GM12892 (cell line): ENCODE measurements around the gene APBB2.

ENCODE experiments used
- POLR2A ChIP-seq: IDR thresholded peaks from 2 replicates; pipeline ENCODE4 v1.6.1; 2011; ENCODE audit warnings: low read depth, low read length, control low read depth
- POLR2AphosphoS5 ChIP-seq: IDR thresholded peaks from 2 replicates; pipeline ENCODE4 v1.6.1; 2011; ENCODE audit warnings: low read depth, low read length, control low read depth
- TAF1 ChIP-seq: IDR thresholded peaks from 2 replicates; pipeline ENCODE4 v1.6.1; 2011; ENCODE audit warnings: low read depth, mild to moderate bottlenecking, control low read depth, low read length, borderline replicate concordance

DNA sequence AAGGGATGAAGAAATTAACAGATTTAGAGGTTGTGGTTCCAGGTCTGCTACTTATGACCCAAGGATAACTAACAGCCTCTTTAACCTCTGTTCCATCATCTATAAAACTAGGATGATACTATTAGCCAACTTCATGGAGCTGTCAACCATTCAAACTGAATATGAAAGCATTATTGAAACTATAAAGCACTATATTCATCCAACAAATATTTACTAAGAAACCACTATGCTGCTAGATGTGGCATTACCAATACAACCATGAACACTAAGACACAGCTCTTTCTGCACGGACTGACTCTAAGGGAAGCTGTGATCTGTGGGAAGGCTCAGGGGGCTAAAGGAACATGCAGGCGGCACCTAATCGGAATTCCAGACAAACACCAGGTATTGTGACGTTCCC lies 66.0 kb downstream of the APBB2 start:
- no peak for TF ChIP-seq TAF1
- TF ChIP-seq POLR2A, result no peak
- no peak for TF ChIP-seq POLR2AphosphoS5
